ENCODE data around the gene HMOX2. TPM values are rescaled to one million over a fixed set of nuclear protein-coding genes. Genes with fewer than 3 reads are reported as not detected.

Gene HMOX2
- total and polyA plus RNA-seq, 2 experiments from 2014 or later, result 36.0 to 61.5 TPM

- in situ Hi-C loops (cut with MboI), result no loop called here
These were observed 3.3 kb upstream of the HMOX2 start for GRCh38 chr16:4472880-4473279.

GRCh38 chr16:4474192-4474961, 1.8 kb upstream of the HMOX2 start, which contains the start of gene NMRAL1:
NMRAL1 (minus strand) TSS chr16:4474625; CDS start chr16:4474132, 493 bp downstream.
- DNase-seq, result peak; percentile 91
- WGBS, 2 experiments (ENCODE audit: low coverage in 1 of 2, low lambda C conversion rate in 2 of 2, missing lambda C conversion rate in 2 of 2), result 5 to 6% methylated on average over 47 to 52 of the region's 60 CpGs
- no peaks in the 10 kb centered on the region for H4K20me1 ChIP-seq (ENCODE audit: insufficient read depth)
- peaks cover 17% of the 10 kb centered on the region; the same call in 1 of the 2 replicates for H3K4me1 ChIP-seq (ENCODE audit: insufficient read depth)
- H3K79me2 ChIP-seq (ENCODE audit: insufficient read depth), result peaks cover 31% of the 10 kb centered on the region
- no peak within 1 kb of the TSS for H3K27ac ChIP-seq
- H3K4me3 ChIP-seq, result peak within 1 kb of the TSS; percentile 77
- peak within 1 kb of the TSS; percentile 94 for H2AFZ ChIP-seq
- no peaks in the 10 kb centered on the region for H3F3A ChIP-seq (ENCODE audit: insufficient read depth)
- H3K36me3 ChIP-seq (ENCODE audit: low read depth), result no peaks in the 10 kb centered on the region
- no peaks in the 10 kb centered on the region for H3K9me3 ChIP-seq (ENCODE audit: low read depth)
- TF ChIP-seq EZH2 (IDR thresholded peaks at IDR 0.05; ENCODE audit: insufficient read depth, poor library complexity, severe bottlenecking) (no peak), EZH2phosphoT487 (IDR thresholded peaks at IDR 0.05; ENCODE audit: insufficient read depth, low read depth) (no peak)
- H3K9me2 ChIP-seq (ENCODE audit: insufficient read depth), result no peaks in the 10 kb centered on the region
- in situ Hi-C loops (cut with MboI), result no loop called here
- no peaks in the 10 kb centered on the region for H3K27me3 ChIP-seq (replicated peaks; ENCODE audit: insufficient read depth)
- peak within 1 kb of the TSS; percentile 82 for H3K9ac ChIP-seq
- peak within 1 kb of the TSS; percentile 65 for H3K4me2 ChIP-seq (ENCODE audit: unreplicated experiment)

More at GRCh38 chr16:4472880-4473279, 3.3 kb upstream of the HMOX2 start:
- Histone ChIP-seq H3K27me3 (replicated peaks; ENCODE audit: insufficient read depth) (no peaks in the 10 kb centered on the region), H3K4me1 (ENCODE audit: insufficient read depth) (peaks cover 13% of the 10 kb centered on the region; the same call in 1 of the 2 replicates), H4K20me1 (ENCODE audit: insufficient read depth) (no peaks in the 10 kb centered on the region), H3K36me3 (ENCODE audit: low read depth) (no peaks in the 10 kb centered on the region), H3F3A (ENCODE audit: insufficient read depth) (no peaks in the 10 kb centered on the region), H3K4me3 (no peak overlapping the region), H3K4me2 (ENCODE audit: unreplicated experiment) (no peak overlapping the region), H3K9me3 (ENCODE audit: low read depth) (no peaks in the 10 kb centered on the region), H3K9me2 (ENCODE audit: insufficient read depth) (no peaks in the 10 kb centered on the region), H3K27ac (no peak overlapping the region), H2AFZ (no peak overlapping the region), H3K79me2 (ENCODE audit: insufficient read depth) (peaks cover 16% of the 10 kb centered on the region), H3K9ac (no peak overlapping the region)
- 73 to 74% methylated on average over 4 of the region's 4 CpGs for WGBS, 2 experiments (ENCODE audit: low coverage in 1 of 2, low lambda C conversion rate in 2 of 2, missing lambda C conversion rate in 2 of 2)
- TF ChIP-seq EZH2 (IDR thresholded peaks at IDR 0.05; ENCODE audit: insufficient read depth, poor library complexity, severe bottlenecking), result no peak
- no peak for TF ChIP-seq EZH2phosphoT487 (IDR thresholded peaks at IDR 0.05; ENCODE audit: insufficient read depth, low read depth)
- DNase-seq, result no peak

GRCh38 chr16:4477966-4478365, 1.8 kb downstream of the HMOX2 start:
- no peaks in the 10 kb centered on the region for H3F3A ChIP-seq (ENCODE audit: insufficient read depth)
- peak overlapping the region; percentile 75 for H3K4me2 ChIP-seq (ENCODE audit: unreplicated experiment)
- 14 to 18% methylated on average over 2 of the region's 2 CpGs for WGBS, 2 experiments (ENCODE audit: low coverage in 1 of 2, low lambda C conversion rate in 2 of 2, missing lambda C conversion rate in 2 of 2)
- H3K4me3 ChIP-seq, result no peak overlapping the region
- peaks cover 17% of the 10 kb centered on the region; the same call in 1 of the 2 replicates for H3K4me1 ChIP-seq (ENCODE audit: insufficient read depth)
- H3K36me3 ChIP-seq (ENCODE audit: low read depth), result no peaks in the 10 kb centered on the region
- H2AFZ ChIP-seq, result no peak overlapping the region
- peaks cover 66% of the 10 kb centered on the region for H3K79me2 ChIP-seq (ENCODE audit: insufficient read depth)
- peak; percentile 78 for DNase-seq
- H3K9me2 ChIP-seq (ENCODE audit: insufficient read depth), result no peaks in the 10 kb centered on the region
- peak overlapping the region; percentile 1; the same call in 1 of the 2 replicates for H3K27ac ChIP-seq
- no peaks in the 10 kb centered on the region for H3K9me3 ChIP-seq (ENCODE audit: low read depth)
- H4K20me1 ChIP-seq (ENCODE audit: insufficient read depth), result no peaks in the 10 kb centered on the region
- no peak overlapping the region for H3K9ac ChIP-seq
- TF ChIP-seq EZH2 (IDR thresholded peaks at IDR 0.05; ENCODE audit: insufficient read depth, poor library complexity, severe bottlenecking), result no peak
- H3K27me3 ChIP-seq (replicated peaks; ENCODE audit: insufficient read depth), result no peaks in the 10 kb centered on the region
- in situ Hi-C loops (cut with MboI), result no loop called here

- in situ Hi-C loops (cut with MboI), result no loop called here
- H3K4me3 ChIP-seq, result no peak overlapping the region
- no peak overlapping the region for H3K9ac ChIP-seq
- H3K27ac ChIP-seq, result no peak overlapping the region
- DNase-seq, result no peak
- no peaks in the 10 kb centered on the region for H3K36me3 ChIP-seq (ENCODE audit: low read depth)
- H3F3A ChIP-seq (ENCODE audit: insufficient read depth), result no peaks in the 10 kb centered on the region
- H4K20me1 ChIP-seq (ENCODE audit: insufficient read depth), result no peaks in the 10 kb centered on the region
- peaks cover 12% of the 10 kb centered on the region; the same call in 1 of the 2 replicates for H3K4me1 ChIP-seq (ENCODE audit: insufficient read depth)
- H3K79me2 ChIP-seq (ENCODE audit: insufficient read depth), result peaks cover 99% of the 10 kb centered on the region
- no peaks in the 10 kb centered on the region for H3K27me3 ChIP-seq (replicated peaks; ENCODE audit: insufficient read depth)
- H3K4me2 ChIP-seq (ENCODE audit: unreplicated experiment), result no peak overlapping the region
- no peaks in the 10 kb centered on the region for H3K9me3 ChIP-seq (ENCODE audit: low read depth)
- no peak for TF ChIP-seq EZH2phosphoT487 (IDR thresholded peaks at IDR 0.05; ENCODE audit: insufficient read depth, low read depth)
- no peak for TF ChIP-seq EZH2 (IDR thresholded peaks at IDR 0.05; ENCODE audit: insufficient read depth, poor library complexity, severe bottlenecking)
- WGBS, 2 experiments (ENCODE audit: low coverage in 1 of 2, low lambda C conversion rate in 2 of 2, missing lambda C conversion rate in 2 of 2), result 78 to 84% methylated on average over 2 of the region's 2 CpGs
- H3K9me2 ChIP-seq (ENCODE audit: insufficient read depth), result no peaks in the 10 kb centered on the region
- no peak overlapping the region for H2AFZ ChIP-seq
These were observed 5.3 kb downstream of the HMOX2 start for GRCh38 chr16:4481526-4481925.
